Measurements from ENCODE around the gene PDE6B.

Gene PDE6B

GRCh38 chr4:707929-708630 is 82.7 kb downstream of the PDE6B start:
- no peak for DNase-seq (ENCODE audit: low read depth, low spot score)
- peak overlapping the region; percentile 12; the same call in 1 of the 2 replicates for H3K4me3 ChIP-seq (ENCODE audit: low read depth, low read length)
- POLR2A ChIA-PET: no interaction called here
- CTCF ChIA-PET: no interaction called here
- TF ChIP-seq CTCF (IDR thresholded peaks at IDR 0.05; ENCODE audit: insufficient read depth, low read length, missing control alignments): no peak

GRCh38 chr4:708631-708933 is 83.2 kb downstream of the PDE6B start:
- ChIA-PET POLR2A (no interaction called here), CTCF (no interaction called here)
- no peak for DNase-seq (ENCODE audit: low read depth, low spot score)
- peak overlapping the region; percentile 6; the same call in 1 of the 2 replicates for H3K4me3 ChIP-seq (ENCODE audit: low read depth, low read length)
- no peak for TF ChIP-seq CTCF (IDR thresholded peaks at IDR 0.05; ENCODE audit: insufficient read depth, low read length, missing control alignments)

GRCh38 chr4:709348-709747 is 84.0 kb downstream of the PDE6B start:
- DNase-seq (ENCODE audit: low read depth, low spot score): no peak
- TF ChIP-seq CTCF (IDR thresholded peaks at IDR 0.05; ENCODE audit: insufficient read depth, low read length, missing control alignments): no peak
- POLR2A ChIA-PET: no interaction called here
- CTCF ChIA-PET: interaction anchor here (1.0 kb wide), 1 partner anchor 10 kb away, joined by 3 read pairs; no protein-coding TSS in a partner anchor
- H3K4me3 ChIP-seq (ENCODE audit: low read depth, low read length): no peak overlapping the region

GRCh38 chr4:710116-710515 is 84.7 kb downstream of the PDE6B start:
- H3K4me3 ChIP-seq (ENCODE audit: low read depth, low read length): no peak overlapping the region
- ChIA-PET CTCF (interaction anchor here (1.0 to 1.2 kb wide), 2 partner anchors 10 to 32 kb away, joined by 3 to 6 read pairs; no protein-coding TSS in a partner anchor), POLR2A (no interaction called here)
- TF ChIP-seq CTCF (IDR thresholded peaks at IDR 0.05; ENCODE audit: insufficient read depth, low read length, missing control alignments): no peak
- no peak for DNase-seq (ENCODE audit: low read depth, low spot score)

- no peak for DNase-seq (ENCODE audit: low read depth, low spot score)
- no peak for TF ChIP-seq CTCF (IDR thresholded peaks at IDR 0.05; ENCODE audit: insufficient read depth, low read length, missing control alignments)
- ChIA-PET POLR2A (no interaction called here), CTCF (interaction anchor here (1.2 kb wide), 1 partner anchor 31 kb away, joined by 6 read pairs; no protein-coding TSS in a partner anchor)
- H3K4me3 ChIP-seq (ENCODE audit: low read depth, low read length): no peak overlapping the region
These were observed 85.5 kb downstream of the PDE6B start for GRCh38 chr4:710916-711315.

- H3K4me3 ChIP-seq (ENCODE audit: low read depth, low read length): no peak overlapping the region
- no peak for TF ChIP-seq CTCF (IDR thresholded peaks at IDR 0.05; ENCODE audit: insufficient read depth, low read length, missing control alignments)
- CTCF ChIA-PET: no interaction called here
- POLR2A ChIA-PET: no interaction called here
- DNase-seq (ENCODE audit: low read depth, low spot score): no peak
These were observed 86.7 kb downstream of the PDE6B start for GRCh38 chr4:712093-712492.
